Measurements from ENCODE around the gene FLVCR2.
"Not testable (repeated sequence)": the region's sequence is repeated elsewhere in the genome, so short reads cannot be mapped to it uniquely, and the experiment has no call there.

Gene FLVCR2

GRCh38 chr14:75597149-75597548 is 18.7 kb downstream of the FLVCR2 start:
- H3K4me3 ChIP-seq (replicated peaks in 1 of 2; ENCODE audit: low read depth in 2 of 2, low read length in 2 of 2) = no peak overlapping the region
- no peak for TF ChIP-seq CTCF (IDR thresholded peaks at IDR 0.05; ENCODE audit: low read depth, low read length)
- no peak for DNase-seq (ENCODE audit: low read depth in 2 of 2)

- H3K4me3 ChIP-seq (replicated peaks in 1 of 2; ENCODE audit: low read depth in 2 of 2, low read length in 2 of 2); DNase-seq (ENCODE audit: low read depth in 2 of 2): not testable (repeated sequence)
These were observed 21.7 kb downstream of the FLVCR2 start for GRCh38 chr14:75600100-75600499.

GRCh38 chr14:75601061-75601460 is 22.6 kb downstream of the FLVCR2 start:
- DNase-seq (ENCODE audit: low read depth in 2 of 2); H3K4me3 ChIP-seq (replicated peaks in 1 of 2; ENCODE audit: low read depth in 2 of 2, low read length in 2 of 2): not testable (repeated sequence)

DNA sequence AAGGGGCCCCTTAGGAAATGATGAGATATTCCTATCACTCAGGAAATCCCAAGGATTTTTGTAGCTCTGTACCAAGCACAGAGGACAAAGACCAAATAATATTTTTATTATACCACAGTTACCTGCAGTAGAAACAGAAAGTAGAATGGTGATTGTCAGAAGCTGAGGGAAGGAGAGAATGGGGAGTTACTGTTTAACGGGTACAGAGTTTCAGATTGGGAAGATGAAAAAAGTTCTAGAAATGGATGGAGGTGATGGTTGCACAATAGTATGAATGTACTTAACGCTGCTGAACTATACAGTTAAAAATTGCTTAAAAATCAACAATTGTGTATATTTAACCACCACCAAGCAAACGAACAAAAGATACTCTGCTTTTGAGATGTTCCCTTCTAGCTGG is 24.1 kb downstream of the FLVCR2 start:
- TF ChIP-seq CTCF (IDR thresholded peaks at IDR 0.05; ENCODE audit: low read depth, low read length) = no peak
- H3K4me3 ChIP-seq (replicated peaks in 1 of 2; ENCODE audit: low read depth in 2 of 2, low read length in 2 of 2) = no peak overlapping the region
- DNase-seq (ENCODE audit: low read depth in 2 of 2) = no peak

DNA sequence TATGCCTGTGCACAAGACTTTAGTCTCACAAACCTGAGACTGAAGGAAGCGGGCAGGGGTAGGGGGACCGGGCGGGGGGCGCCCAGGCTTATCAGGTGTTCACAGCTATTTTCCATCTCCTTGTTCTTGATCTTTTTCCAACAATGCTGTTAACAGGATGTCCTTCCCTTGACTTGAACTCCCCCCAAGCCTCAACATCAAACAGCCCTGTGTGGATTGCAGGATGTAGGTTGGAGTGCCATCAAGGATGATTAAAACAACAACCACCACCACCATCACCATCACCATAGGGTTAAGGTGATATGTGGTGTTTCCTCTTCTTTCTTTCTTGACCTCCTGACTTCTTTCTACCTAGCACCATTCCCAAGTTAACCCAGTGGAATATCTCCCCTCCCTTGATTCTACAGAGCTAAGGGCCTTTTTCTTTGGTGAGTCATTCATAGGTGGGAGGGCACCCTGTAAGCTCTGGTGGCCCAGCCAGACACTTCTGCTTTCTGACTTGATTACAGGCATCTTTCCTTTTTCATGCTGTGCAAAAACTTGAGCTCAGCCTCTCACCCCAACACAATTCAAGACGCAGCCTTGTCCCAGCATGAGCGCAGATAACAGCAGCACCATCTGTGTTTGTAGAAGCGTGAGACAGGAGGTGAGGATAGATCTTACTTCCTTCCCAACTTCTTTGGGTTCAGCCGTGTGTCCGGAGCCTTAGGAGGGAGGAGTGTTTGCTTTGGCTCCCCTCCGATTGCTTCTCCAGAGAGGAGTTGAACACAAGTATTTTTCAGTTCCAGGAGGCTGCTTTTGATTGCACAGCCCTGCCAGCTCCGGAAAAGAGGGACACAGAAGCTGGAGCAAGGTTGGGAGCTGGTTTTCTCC is 26.8 kb downstream of the FLVCR2 start:
- peak; percentile 56 to 76 for DNase-seq (ENCODE audit: low read depth in 2 of 2)
- peak overlapping the region in 1 of 2 donors; percentile 26 for H3K4me3 ChIP-seq (replicated peaks in 1 of 2; ENCODE audit: low read depth in 2 of 2, low read length in 2 of 2)
- TF ChIP-seq CTCF (IDR thresholded peaks at IDR 0.05; ENCODE audit: low read depth, low read length) = no peak

GRCh38 chr14:75605916-75606315 is 27.5 kb downstream of the FLVCR2 start:
- DNase-seq (ENCODE audit: low read depth in 2 of 2) = no peak
- TF ChIP-seq CTCF (IDR thresholded peaks at IDR 0.05; ENCODE audit: low read depth, low read length) = no peak
- peak overlapping the region in 1 of 2 donors; percentile 26 for H3K4me3 ChIP-seq (replicated peaks in 1 of 2; ENCODE audit: low read depth in 2 of 2, low read length in 2 of 2)

DNA sequence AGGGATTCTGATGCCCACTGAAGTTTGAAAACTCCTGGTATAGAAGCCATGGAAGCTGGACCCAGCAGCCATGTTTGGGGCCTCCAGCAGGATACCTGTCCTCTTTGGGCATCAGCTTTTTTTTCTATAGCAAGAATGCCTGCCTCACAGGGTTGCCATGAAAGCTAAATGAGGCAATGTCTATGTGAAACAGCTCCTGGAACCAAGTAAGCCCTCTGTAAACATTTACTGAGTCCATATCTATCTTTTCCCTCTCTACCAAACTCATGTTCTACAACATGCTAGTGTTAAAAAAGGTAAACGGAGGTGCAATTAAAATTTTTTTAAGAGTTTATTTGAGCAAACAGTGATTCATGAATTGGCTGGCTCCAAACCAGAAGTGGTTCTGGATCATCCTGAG is 28.6 kb downstream of the FLVCR2 start:
- H3K4me3 ChIP-seq (replicated peaks in 1 of 2; ENCODE audit: low read depth in 2 of 2, low read length in 2 of 2) = no peak overlapping the region
- TF ChIP-seq CTCF (IDR thresholded peaks at IDR 0.05; ENCODE audit: low read depth, low read length) = no peak
- DNase-seq (ENCODE audit: low read depth in 2 of 2) = no peak

Data from cardiac fibroblast (primary cell).